GM12872 (cell line): ENCODE results near the gene APBB3.

Experiments
- TF ChIP-seq, protein P1 (sequence below): IDR thresholded peaks from 3 replicates; pipeline ENCODE4 v1.5.1; 2011; ENCODE audit warnings: low read depth, mild to moderate bottlenecking, low read length, moderate library complexity; ENCODE audit not compliant: insufficient read depth

Gene APBB3

GRCh38 chr5:140566665-140567064, 2.3 kb upstream of the APBB3 start:
- TF ChIP-seq, protein P1, sequence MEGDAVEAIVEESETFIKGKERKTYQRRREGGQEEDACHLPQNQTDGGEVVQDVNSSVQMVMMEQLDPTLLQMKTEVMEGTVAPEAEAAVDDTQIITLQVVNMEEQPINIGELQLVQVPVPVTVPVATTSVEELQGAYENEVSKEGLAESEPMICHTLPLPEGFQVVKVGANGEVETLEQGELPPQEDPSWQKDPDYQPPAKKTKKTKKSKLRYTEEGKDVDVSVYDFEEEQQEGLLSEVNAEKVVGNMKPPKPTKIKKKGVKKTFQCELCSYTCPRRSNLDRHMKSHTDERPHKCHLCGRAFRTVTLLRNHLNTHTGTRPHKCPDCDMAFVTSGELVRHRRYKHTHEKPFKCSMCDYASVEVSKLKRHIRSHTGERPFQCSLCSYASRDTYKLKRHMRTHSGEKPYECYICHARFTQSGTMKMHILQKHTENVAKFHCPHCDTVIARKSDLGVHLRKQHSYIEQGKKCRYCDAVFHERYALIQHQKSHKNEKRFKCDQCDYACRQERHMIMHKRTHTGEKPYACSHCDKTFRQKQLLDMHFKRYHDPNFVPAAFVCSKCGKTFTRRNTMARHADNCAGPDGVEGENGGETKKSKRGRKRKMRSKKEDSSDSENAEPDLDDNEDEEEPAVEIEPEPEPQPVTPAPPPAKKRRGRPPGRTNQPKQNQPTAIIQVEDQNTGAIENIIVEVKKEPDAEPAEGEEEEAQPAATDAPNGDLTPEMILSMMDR: no peak

DNA sequence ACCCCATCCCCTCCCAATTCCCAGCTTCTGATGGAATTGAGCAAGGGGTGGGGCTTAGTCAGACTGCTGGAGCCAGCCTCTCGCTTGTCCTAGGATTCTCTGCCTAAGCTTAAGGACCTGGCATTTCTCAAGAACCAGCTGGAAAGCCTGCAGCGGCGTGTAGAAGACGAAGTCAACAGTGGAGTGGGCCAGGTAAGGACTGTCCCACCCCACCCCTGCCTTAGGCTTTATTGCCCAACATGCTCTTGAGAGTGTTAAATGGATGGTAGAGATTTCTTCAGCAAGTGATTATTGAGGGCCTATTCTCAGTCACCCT, 1.3 kb upstream of the APBB3 start:
- TF ChIP-seq, protein P1: no peak

DNA sequence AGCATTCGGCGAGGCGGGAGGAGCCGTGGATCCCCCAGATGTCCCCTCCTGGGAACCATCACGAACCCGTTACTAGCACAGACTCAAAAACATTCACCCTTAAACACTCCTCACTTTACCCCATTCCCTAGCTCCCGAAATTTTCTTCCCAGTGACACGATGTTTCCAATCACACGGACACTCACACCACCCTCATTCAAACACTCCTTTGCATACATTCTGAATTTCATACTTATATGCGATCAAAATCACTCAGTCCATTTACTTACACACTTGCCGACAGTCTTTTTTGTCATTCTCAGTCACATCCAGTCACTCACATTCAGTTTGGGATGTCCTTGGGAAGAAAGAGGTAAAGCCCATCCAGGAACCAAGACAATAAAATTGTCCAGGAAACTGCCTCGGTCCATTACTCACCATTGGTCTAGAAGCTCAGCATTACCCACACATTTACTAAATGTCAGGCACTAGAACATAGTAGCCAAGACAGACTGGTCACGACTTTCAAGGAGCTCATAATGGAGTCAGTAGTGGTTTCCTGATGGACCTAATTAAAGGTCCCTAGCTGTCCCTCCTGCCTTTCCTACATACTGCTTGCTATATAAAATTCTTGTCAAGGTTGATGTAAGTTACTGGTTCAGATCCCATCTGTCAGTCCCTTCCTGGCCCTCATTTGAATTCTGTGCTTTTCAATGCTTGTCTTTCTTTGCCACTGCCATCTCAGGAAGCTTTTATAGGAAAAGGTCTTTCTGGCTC, 804 bp upstream of the APBB3 start:
- TF ChIP-seq, protein P1: no peak

- TF ChIP-seq, protein P1: no peak
Measured at GRCh38 chr5:140563596-140563995, 802 bp downstream of the APBB3 start.

DNA sequence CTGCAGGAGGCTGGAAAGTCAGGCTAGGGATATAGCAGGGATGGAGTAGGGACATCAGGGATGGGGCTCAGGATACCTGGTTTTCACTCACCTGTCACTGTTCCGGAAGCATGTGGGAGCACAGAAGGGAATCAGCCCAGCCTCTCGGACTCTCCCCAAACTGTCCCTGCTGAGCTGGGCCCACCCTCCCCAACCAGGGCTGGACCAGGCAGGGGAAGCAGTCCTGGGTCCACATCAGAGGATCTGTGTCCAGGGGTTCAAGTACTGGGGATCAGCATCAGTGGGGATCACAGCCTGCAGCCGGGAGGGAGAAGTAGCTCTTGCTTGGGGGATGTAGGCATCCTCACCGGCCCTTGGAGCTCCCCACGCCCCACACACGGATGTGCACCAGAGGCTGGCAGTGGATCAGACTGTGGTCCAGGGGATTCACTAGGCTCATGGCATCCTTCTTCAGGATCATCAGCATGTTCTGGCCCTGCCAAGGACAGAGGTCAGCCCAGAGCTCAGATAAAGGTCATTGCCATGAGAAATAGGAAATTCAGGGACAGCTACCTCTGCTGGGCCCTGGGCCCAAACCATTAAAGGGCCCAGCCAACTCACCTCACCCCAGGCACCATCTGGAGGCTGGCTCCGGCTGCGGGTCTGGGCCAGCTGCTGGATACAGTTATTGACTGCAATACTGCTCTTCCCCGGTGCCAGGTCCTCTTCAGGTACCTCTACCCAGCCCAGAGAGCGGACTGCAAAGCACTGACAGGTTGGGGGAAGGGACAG, 2.5 kb downstream of the APBB3 start:
- TF ChIP-seq, protein P1: no peak

DNA sequence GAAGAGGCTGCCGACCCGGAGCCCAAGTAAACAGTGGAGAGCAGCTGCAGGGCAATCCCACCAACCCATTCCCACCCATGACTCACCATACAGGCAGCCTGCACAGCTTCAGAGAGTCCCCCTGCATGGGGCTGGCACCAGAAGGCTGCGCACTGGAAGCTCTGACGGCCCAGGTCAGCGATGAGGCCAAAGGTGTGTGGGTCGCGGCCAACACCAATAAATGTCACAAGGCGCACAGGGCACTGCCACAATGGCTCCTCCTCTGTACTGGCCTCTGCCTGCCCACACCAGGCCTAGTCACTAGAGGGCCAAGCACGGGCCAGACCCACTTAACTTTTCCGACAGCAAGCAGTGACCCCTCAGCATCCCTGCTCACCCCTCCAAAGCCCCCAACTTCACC, 4.2 kb downstream of the APBB3 start:
- TF ChIP-seq, protein P1: no peak

GRCh38 chr5:140558542-140558941, 5.9 kb downstream of the APBB3 start:
- TF ChIP-seq, protein P1: no peak
